ENCODE results near the gene CDH16.
"Not testable (repeated sequence)": the region's sequence is repeated elsewhere in the genome, so short reads cannot be mapped to it uniquely, and the experiment has no call there.

The CDH16 gene

GRCh38 chr16:66910175-66910940 lies 8.3 kb downstream of the CDH16 start:
- no peak for DNase-seq

DNA sequence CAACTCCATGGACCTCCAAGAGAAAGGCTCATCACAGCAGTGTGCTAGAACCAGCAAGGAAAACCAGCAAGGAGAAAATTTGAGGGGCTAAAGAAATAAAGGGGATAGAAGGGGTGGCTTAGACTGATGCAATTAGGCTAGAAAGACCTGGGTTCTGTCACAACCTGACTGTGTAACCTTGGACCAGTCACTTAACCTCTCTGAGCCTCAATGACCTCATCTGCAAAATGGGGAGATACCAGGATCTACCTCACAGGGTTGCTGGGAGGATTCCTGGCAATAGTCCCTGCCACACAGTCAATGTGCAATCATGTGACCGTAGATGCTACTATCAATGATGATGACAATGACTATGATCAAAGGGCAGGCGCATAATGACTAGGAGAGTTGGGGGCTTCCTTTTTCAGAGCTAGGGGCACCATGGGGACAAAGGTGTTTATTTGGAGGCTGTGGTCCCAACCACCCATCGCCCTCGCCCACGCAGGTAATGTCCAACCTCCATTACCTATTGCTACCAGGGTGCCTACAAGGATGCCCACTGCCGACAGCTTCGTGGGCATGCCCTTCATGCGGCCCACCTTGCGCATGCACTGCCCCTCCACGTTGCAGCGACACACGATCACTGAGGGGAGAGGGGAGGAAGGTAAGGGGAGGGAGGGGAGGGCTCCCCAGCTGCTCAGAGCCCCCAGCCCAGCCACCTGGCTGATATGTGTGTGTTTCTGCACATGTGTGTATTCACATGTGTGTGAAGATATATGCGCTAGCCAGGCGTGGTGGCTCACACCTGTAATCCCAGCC lies 9.7 kb downstream of the CDH16 start:
- no peak for DNase-seq

GRCh38 chr16:66908116-66908515 lies 10.6 kb downstream of the CDH16 start:
- no peak for DNase-seq

- no peak for DNase-seq
These were observed 11.5 kb downstream of the CDH16 start for GRCh38 chr16:66906916-66907836.

DNA sequence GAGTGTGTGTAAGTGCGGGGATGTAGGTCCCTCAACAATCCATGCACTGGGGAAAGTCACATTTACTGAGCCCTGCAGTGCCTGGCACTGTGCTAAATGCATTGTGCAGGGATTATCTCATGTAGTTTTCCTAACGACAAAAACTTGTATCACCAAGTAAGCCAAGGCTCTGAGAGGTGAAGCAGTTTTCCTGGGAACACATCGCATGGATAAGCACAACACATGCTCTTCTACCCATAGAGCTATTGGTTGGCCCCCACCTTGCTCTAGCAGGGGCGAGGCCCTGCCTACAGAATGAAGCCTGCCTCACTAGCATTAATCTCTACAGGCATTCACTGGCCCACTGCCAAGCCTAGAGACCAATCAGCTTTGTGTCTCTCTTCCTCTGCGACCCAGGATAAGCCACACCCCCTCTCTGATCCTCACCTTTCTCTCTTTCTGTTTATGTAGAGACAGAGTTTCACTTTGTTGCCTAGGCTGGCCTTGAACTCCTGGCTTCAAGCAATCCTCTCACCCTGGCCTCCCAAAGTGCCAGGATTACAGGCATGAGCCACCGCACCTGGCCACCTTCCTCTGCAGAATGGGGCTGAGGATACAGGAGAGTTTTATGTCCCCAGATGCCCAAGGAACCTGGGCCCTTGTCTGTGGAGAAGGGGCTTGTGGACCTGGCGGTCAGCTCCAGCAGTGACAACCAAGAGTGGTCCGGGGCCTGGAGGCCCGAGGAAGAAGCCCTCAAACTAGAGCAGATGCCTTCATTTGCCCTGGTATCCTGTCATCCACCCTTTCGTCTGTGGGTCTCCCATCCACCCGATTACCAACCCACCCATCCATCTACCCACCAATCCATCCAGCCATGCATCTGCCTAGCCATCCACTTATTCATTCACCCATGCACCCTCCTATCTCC lies 12.8 kb downstream of the CDH16 start:
- no peak for DNase-seq

- no peak for DNase-seq
These were observed 13.6 kb downstream of the CDH16 start for GRCh38 chr16:66904846-66905632.

GRCh38 chr16:66904428-66904845 lies 14.2 kb downstream of the CDH16 start:
- DNase-seq, result no peak

DNA sequence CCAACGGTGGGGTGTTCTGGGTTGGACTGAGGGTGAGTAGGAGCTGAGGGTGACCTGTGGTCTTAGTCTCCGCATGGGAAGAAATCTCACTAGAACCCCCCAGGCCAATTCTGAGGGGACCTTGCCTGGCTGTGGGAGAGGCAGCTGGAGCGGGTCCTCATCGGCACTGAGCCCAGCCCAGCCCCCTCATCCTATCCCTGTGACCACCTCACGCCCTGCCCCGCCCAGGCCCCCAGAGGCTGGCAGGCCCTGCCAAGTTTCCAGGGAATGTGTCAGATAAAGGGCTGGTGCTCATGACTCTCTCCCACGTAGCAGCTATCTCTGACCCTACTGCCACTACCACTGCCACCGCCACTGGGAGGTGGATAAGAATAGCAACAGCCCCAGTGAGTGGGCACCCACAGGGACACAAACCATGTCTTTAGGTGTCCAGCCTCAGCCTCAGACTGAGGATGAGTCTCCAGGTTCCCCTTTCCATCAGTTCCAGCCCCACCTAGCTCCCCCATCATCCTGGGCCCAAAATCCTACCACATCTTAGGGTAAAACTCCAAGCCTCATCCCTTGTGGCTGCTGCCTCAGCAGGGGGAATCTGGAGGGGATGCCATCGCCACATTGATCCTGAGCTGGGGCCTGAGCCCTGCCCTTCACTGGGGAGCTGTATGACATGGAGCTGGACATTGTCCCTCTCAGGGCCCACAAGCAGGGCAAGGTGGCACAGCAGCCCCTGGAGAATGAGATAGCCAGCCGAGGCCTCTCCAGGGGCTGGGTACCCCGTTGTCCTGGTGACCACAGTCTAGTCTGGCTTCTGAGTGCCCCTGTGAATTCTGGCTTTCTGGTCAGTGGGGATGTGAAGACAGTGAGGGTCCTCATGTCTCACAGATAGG lies 14.9 kb downstream of the CDH16 start:
- DNase-seq, result no peak

DNA sequence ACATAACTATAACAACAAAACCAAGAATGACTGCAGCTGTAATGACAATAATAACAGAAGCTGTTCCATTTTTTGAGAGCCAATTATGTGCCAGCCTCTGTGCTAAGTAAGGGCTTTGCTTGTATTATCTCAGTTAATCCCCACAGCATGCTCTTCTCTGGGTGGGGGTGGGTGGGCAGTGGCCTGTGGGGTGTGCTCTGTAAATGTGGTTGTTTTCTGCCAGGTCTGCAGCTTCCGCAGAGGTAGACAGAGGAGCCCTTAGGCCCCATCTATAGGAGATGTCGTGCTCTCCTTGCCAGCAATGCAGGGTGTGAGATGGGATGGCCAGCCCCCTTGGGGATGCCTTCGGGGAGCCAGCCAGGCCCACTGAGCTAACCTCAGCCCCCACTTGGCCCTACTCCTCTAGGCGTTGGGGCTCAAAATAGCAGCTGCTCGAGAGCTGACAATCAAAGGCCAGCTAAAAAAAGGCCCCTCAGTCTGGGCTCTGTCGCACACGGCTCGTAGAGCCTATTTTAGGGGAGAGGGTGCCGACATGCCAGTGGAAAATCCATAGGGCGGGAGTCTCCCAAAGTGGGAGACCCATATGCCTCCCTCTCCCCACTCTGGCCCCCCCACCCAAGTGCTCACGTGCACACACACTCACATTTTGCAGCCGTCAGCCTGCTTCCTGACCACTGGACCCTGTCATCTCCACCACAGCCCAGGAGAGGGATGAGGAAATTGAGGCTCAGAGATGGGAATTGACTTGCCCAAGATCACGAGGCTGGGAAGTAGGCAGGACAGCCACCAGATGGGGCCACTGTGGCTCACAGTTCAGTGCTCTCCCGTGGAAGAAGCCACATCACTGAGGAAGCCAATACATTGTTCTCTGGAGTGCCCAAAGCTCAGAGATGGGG lies 15.8 kb downstream of the CDH16 start:
- no peak for DNase-seq

DNA sequence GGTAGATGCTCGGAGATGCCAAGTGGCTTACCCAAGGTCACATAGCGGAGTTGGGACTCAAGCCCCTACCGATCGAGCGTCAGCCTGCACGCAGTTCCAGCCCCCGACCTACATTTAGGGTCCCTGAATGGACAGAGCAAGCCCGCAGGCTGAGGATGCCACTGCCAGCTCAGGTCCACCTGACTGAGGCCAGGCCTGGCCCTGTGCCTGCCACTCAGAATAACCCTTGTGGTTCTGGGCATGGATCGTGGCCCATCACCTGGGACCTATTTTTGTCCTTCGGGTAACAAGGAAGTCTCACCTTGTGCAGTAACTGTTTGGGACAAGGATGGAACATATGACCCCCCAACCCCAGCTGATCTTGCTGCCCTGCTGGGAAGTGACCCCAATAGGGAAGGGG lies 17.1 kb downstream of the CDH16 start:
- DNase-seq, result no peak

DNA sequence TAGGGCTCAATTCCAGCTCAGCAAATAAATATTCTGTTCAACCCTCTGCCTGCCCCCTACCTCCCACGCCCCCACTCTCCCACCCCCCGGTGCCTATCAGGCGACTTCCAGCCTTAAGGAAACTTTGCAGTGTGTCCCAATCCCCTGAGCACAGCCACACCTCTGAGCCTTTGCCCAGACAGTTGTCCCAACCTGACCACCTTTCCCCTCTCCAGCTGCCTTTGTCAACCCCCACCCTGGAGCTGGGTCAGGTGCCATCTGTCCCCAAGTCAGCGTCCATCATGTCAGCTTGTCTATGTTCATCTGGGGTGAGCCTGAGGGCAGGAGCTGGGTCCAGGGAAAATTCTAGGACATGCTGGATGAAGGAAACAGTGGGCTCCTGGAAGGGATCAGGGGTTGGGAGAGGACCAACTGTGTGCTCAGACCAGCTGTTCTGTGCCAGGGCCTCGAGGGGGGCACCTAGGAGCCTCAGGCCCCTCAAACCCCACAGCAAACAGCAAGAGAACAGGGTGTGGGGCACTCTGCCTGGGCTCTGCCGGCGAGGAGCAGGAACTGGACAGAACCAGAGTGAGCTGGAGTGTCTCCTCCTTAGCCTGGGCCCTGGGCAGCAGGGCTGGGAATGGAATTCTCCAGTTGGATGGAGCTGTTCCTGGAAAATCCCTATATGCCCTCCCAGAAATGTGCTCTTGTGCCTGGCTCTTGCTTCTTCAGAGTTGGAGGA lies 17.8 kb downstream of the CDH16 start:
- DNase-seq, result no peak

DNA sequence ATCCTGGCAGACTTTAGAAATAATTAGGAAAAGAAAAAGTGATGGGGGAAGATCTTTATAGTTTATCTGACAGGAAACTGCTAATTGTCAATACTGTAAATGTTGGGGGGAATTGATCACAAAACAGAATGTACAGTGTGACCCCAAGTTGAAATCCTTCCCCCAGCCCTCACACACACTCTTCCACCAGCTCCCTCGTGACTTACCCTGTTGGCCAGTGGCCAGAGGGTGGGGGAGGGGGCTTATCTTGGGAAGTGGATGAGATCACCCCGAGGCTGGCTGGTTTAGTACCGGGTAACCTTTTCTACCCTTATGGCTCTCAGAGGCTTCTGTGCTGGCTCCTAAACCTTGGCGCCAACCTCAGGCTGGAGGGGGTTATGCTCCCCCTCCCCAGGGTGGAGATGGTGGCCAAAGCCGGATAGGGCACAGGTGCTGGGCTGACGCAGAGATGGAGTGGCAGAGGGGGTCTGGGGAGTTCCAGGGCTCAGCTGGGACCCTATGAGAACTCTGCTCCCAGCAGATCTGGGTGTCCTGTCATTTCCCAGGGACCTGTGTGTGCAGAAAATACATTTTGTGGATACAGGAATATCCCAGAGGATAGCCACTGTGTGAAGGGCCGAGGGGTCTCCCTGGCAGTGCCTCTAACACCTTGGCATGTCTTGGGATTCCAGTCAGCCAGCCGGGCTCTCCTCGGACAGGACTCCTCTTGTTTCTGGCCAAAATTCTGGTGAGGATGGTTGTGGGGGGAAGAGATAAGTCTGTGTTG lies 18.6 kb downstream of the CDH16 start:
- peak; percentile 40 for DNase-seq

- DNase-seq, result peak; percentile 40
These were observed 19.3 kb downstream of the CDH16 start for GRCh38 chr16:66899310-66899944.

DNA sequence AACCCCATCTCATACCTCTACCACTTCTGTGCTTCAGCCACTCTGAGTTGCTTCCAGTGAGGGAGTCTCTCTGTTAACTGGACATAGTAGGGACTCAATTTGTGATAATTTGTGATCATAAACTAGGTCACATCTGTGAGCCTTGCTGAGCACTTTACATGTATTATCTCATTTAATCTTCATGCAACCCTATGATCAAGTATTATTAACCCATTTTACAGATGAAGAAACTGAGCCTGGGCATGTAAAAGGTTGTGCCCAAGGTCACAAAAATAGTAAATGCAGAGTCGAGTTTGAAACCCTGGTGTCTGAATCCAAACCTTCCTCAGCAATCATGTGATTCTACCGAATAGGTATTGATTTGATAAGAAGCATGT lies 19.8 kb downstream of the CDH16 start:
- no peak for DNase-seq

- no peak for DNase-seq
These were observed 20.5 kb downstream of the CDH16 start for GRCh38 chr16:66898207-66898606.

GRCh38 chr16:66896682-66897081 lies 22.0 kb downstream of the CDH16 start:
- DNase-seq, result not testable (repeated sequence)

DNA sequence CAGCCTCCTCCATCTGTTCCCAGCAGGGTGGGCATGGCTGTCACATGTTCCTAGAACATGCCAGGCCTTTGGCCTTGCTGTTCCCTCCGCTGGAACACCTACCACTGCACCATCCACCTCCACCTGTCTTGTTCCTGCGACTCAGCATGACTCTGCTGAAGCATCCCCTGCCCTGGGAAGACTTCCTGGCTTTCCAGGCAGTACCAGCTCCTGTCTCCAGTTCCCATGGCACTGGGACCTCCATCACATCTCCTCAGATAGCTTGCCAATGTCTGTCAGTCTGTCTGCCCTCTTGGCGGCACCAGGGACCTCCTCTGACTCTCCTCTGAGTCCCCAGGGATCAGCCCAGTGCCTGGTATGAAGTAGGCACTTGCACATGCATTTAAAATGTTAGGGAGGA lies 22.7 kb downstream of the CDH16 start:
- no peak for DNase-seq

Data from NCI-H1092 treated with DMSO at 0.1 percent for 48 hours (cell line).